ENCODE results near the gene TCF12.

TCF12 gene

DNA sequence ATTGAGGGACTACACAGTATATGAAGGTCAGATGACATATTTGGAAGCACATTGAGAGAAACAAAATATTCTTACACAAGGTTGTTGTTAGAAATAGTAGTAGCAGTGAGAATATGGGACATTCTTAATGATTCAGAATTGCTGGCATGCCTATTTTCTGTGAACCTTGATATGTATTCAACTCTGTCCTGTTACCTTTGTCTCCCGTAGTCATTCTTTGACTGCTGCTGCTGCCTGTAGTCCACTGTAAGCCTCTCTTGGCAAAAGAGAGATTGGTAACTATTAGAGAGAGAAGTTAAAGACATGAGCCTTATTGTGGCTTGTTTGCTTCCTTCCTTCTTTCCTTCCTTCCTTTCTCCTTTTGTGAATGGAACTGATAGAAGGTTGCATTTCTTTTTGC lies 64.5 kb downstream of the TCF12 start:
- DNase-seq (ENCODE audit: low read depth): no peak
- no peak overlapping the region for H3K4me3 ChIP-seq (ENCODE audit: low read depth, low read length)
- in situ Hi-C loops (cut with HindIII; ENCODE audit: low sequenced_read_pairs): no loop called here
- TF ChIP-seq, protein P1, sequence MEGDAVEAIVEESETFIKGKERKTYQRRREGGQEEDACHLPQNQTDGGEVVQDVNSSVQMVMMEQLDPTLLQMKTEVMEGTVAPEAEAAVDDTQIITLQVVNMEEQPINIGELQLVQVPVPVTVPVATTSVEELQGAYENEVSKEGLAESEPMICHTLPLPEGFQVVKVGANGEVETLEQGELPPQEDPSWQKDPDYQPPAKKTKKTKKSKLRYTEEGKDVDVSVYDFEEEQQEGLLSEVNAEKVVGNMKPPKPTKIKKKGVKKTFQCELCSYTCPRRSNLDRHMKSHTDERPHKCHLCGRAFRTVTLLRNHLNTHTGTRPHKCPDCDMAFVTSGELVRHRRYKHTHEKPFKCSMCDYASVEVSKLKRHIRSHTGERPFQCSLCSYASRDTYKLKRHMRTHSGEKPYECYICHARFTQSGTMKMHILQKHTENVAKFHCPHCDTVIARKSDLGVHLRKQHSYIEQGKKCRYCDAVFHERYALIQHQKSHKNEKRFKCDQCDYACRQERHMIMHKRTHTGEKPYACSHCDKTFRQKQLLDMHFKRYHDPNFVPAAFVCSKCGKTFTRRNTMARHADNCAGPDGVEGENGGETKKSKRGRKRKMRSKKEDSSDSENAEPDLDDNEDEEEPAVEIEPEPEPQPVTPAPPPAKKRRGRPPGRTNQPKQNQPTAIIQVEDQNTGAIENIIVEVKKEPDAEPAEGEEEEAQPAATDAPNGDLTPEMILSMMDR (IDR thresholded peaks at IDR 0.05; ENCODE audit: low read depth, low read length, missing control alignments): no peak

DNA sequence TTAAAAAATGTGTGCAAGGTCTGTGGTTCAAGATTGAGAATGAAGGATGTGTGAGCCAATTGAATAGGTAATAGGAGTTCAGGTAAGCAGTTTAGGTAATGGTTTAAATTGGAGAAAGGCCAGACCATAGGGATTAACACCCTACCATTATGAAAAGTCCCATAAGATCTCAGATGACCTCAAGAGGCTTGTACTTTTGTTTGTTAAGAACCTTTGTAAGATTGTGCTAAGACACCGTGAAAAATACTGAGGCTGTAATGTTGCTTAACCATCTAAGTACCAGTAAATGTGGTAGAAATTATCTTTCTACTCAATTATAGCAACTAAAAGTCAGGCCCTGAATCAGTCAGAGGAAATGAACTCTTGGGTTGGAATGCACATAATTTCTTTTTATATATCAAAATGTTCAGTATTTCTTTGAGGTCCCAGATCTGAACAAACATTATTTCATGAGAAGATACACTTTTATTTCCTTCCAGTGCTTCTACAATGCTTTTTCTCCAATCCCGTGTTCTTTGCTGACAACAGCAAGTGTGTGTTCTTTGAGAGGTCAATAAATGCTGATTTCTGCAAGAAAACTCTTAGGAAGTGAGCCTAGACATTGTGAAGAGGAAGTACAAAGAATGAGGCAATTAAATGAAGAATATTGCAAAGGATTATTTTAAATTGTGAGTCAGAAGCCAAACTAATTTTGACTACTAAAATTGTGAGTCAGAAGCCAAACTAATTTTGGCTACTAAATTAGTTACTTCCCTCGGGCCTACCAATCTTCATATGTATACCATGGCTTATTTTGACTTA lies 66.4 kb downstream of the TCF12 start:
- in situ Hi-C loops (cut with HindIII; ENCODE audit: low sequenced_read_pairs): no loop called here
- TF ChIP-seq, protein P1 (IDR thresholded peaks at IDR 0.05; ENCODE audit: low read depth, low read length, missing control alignments): no peak
- no peak for DNase-seq (ENCODE audit: low read depth)
- H3K4me3 ChIP-seq (ENCODE audit: low read depth, low read length): no peak overlapping the region

DNA sequence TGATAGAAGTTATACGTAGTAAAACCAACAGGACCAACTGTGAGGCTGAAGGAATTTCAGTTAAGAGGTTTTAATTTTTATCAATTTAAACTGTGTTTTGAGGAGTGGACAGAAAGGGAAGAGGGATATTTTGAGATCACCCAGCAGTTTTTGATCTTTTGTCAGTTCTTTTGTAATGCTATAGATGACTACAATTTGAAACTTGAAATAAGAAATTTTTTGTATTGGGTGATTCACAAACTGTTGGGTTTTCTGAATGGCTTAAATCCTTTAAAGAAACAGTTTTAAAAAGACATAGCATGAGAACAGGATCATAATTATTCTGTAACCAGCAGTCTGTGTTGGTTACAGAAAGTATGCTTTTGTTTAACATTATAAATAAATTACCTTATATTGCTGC lies 67.4 kb downstream of the TCF12 start:
- no peak overlapping the region for H3K4me3 ChIP-seq (ENCODE audit: low read depth, low read length)
- in situ Hi-C loops (cut with HindIII; ENCODE audit: low sequenced_read_pairs): no loop called here
- TF ChIP-seq, protein P1 (IDR thresholded peaks at IDR 0.05; ENCODE audit: low read depth, low read length, missing control alignments): no peak

DNA sequence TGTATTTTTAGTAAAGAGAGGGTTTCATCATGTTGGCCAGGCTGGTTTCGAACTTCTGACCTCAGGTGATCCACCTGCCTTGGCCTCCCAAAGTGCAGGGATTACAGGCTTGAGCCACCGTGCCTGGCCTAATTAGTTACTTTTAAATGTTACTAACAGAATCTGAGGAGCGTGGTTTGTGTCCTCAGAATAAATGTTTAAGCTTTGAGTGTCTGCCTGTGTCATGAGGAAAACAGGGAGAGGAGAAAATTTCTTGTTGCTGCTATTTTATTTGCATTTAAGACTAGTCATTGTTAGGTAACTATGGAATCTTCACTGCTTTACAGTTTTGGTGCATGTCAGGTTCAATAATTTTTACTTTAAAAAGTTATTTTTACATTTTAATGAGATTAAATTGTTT lies 68.8 kb downstream of the TCF12 start:
- TF ChIP-seq, protein P1 (IDR thresholded peaks at IDR 0.05; ENCODE audit: low read depth, low read length, missing control alignments): no peak
- H3K4me3 ChIP-seq (ENCODE audit: low read depth, low read length): no peak overlapping the region
- no peak for DNase-seq (ENCODE audit: low read depth)
- in situ Hi-C loops (cut with HindIII; ENCODE audit: low sequenced_read_pairs): no loop called here

More for the DNA sequence above, 67.4 kb downstream of the TCF12 start:
- no peak for DNase-seq (ENCODE audit: low read depth)

DNA sequence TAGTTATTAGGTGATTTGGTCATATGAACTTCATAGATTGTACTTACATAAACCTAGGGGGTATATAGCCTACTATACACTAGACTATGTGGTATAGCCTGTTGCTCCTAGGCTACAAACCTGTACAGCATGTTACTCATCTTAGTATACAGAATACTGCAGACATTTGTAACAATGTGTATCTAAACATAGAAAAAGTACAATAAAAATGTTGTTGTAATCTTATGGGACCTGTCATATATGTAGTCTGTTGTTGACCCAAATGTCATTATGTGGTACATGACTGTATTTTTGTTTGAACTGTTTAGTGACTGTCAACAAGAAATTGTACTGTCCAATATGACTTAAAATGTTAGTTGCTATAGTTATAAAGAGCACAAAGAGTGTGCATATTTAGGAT lies 69.8 kb downstream of the TCF12 start:
- H3K4me3 ChIP-seq (ENCODE audit: low read depth, low read length): no peak overlapping the region
- no peak for DNase-seq (ENCODE audit: low read depth)
- TF ChIP-seq, protein P1 (IDR thresholded peaks at IDR 0.05; ENCODE audit: low read depth, low read length, missing control alignments): no peak
- in situ Hi-C loops (cut with HindIII; ENCODE audit: low sequenced_read_pairs): no loop called here

DNA sequence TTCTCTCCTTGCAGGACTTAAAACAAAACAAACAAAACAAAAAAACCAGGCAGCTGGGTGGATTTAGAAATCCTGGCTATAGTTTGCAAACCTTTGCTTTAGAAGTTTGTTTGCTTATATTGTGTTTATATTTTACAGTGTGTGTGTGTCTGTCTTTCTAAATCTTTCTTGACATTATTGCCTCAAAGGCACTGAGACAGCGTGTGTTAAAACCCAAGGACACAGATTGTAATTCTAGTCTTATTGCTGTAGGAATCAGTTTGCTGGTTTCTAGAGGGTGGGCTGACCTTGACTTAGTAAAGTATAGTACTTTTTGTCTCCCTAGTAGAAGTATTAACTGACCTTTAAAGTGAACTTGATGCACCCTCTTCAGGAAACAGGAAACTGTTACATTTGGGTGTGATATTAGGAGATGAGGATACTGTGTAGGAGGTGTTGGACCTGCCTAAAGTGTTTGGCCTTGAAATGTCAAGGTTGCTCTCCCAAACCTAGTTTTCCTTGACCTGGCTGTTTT lies 71.0 kb downstream of the TCF12 start:
- in situ Hi-C loops (cut with HindIII; ENCODE audit: low sequenced_read_pairs): no loop called here
- no peak for DNase-seq (ENCODE audit: low read depth)
- H3K4me3 ChIP-seq (ENCODE audit: low read depth, low read length): no peak overlapping the region
- TF ChIP-seq, protein P1 (IDR thresholded peaks at IDR 0.05; ENCODE audit: low read depth, low read length, missing control alignments): no peak

Measured in astrocyte of the cerebellum (primary cell).